K562 (cell line): ENCODE data around the gene CARD14. TPM values are rescaled to one million over a fixed set of nuclear protein-coding genes. Genes with fewer than 3 reads are reported as not detected.

Source experiments
- CEBPB ChIP-seq: fragments of 450-650 bp; IDR thresholded peaks from 2 replicates; pipeline ENCODE4 v1.6.1; 2016; ENCODE audit warnings: missing genetic modification characterization, missing compliant biosample characterization
- CHD1 ChIP-seq: fragments of 200-600 bp; sonication (generic); IDR thresholded peaks from one replicate; pipeline ENCODE4 v1.6.1; 2012; ENCODE audit warnings: mild to moderate bottlenecking, moderate library complexity, low read length, inconsistent platforms
- E2F1 ChIP-seq: sonication (generic); formaldehyde crosslinking; IDR thresholded peaks from 2 replicates; pipeline ENCODE4 v1.8.1; 2023; ENCODE audit warnings: mild to moderate bottlenecking, missing genetic modification reagents, moderate library complexity
- ETS1 ChIP-seq: conservative IDR thresholded peaks from 2 replicates; pipeline ENCODE4 v1.6.1; 2011; ENCODE audit warnings: low read depth, mild to moderate bottlenecking, low read length; ENCODE audit not compliant: control insufficient read depth
- GABPA ChIP-seq: fragments of 200-800 bp; sonication (Bioruptor generic); conservative IDR thresholded peaks from 2 replicates; pipeline ENCODE4 v1.6.1; 2016; ENCODE audit warnings: low read depth, missing genetic modification characterization, missing compliant biosample characterization
- HDAC1 ChIP-seq, 2 experiments: fragments of 450-650 bp; IDR thresholded peaks; 2 replicates each; pipeline ENCODE4 v1.6.1; 2016 to 2017; ENCODE audit warnings: inconsistent platforms in 1 of 2, mild to moderate bottlenecking in 1 of 2, moderate library complexity in 1 of 2
- HMGXB4 ChIP-seq: sonication (generic); formaldehyde crosslinking; IDR thresholded peaks from 2 replicates; pipeline ENCODE4 v1.8.1; 2023; ENCODE audit warnings: mild to moderate bottlenecking, missing genetic modification reagents
- HNRNPK ChIP-seq: fragments of 200-400 bp; formaldehyde crosslinking; IDR thresholded peaks from one replicate; pipeline ENCODE4 v1.6.1; 2018; ENCODE audit warnings: mild to moderate bottlenecking, low read depth, low read length; ENCODE audit not compliant: poor library complexity, severe bottlenecking
- NONO ChIP-seq, 2 experiments: fragments of 200-400 bp in 1 of 2; fragments of 450-650 bp in 1 of 2; formaldehyde crosslinking in 1 of 2; IDR thresholded peaks; 2 replicates each; pipeline ENCODE4 v1.6.1; 2017; ENCODE audit warnings: low read depth in 2 of 2, mild to moderate bottlenecking in 2 of 2, moderate library complexity in 2 of 2, low read length in 1 of 2
- NR4A1 ChIP-seq, 2 experiments: fragments of 250-450 bp in 1 of 2; fragments of 450-650 bp in 1 of 2; sonication (Bioruptor Pico) in 1 of 2; IDR thresholded peaks; 2 replicates each; pipeline versions ENCODE4 v1.4.0 to v1.6.1; 2016 to 2020; ENCODE audit warnings: mild to moderate bottlenecking in 2 of 2, missing compliant biosample characterization in 1 of 2, missing genetic modification characterization in 1 of 2, moderate library complexity in 1 of 2
- RBM14 ChIP-seq: fragments of 200-400 bp; formaldehyde crosslinking; IDR thresholded peaks from 2 replicates; pipeline ENCODE4 v1.6.1; 2018; ENCODE audit warnings: low read depth, mild to moderate bottlenecking, low read length, moderate library complexity, borderline replicate concordance; ENCODE audit not compliant: insufficient read depth
- STAT6 ChIP-seq: sonication (generic); formaldehyde crosslinking; IDR thresholded peaks from 2 replicates; pipeline ENCODE4 v1.8.1; 2023; ENCODE audit warnings: mild to moderate bottlenecking, missing genetic modification reagents
- SUPT5H ChIP-seq: fragments of 450-650 bp; IDR thresholded peaks from 2 replicates; pipeline ENCODE4 v1.6.1; 2016
- TBP ChIP-seq: optimal IDR thresholded peaks from 2 replicates; pipeline ENCODE3; 2011; ENCODE audit warnings: low read depth, low read length, improper control_type of control experiment
- TCF7 ChIP-seq: sonication (generic); IDR thresholded peaks from 2 replicates; pipeline ENCODE4 v1.6.1; 2016; ENCODE audit warnings: antibody characterized with exemption, borderline replicate concordance
- ZNF3 ChIP-seq: fragments of 250-450 bp; sonication (Bioruptor Pico); IDR thresholded peaks from 2 replicates; pipeline ENCODE4 v1.5.0; 2021; ENCODE audit warnings: mild to moderate bottlenecking, moderate library complexity
- ZNF444 ChIP-seq: fragments of 250-450 bp; sonication (Bioruptor Pico); IDR thresholded peaks from 2 replicates; pipeline ENCODE4 v1.4.0; 2020; ENCODE audit warnings: mild to moderate bottlenecking, moderate library complexity
- ZZZ3 ChIP-seq: fragments of 450-650 bp; IDR thresholded peaks from 2 replicates; pipeline ENCODE4 v1.6.1; 2016; ENCODE audit warnings: antibody characterized with exemption, mild to moderate bottlenecking, moderate library complexity
- polyA plus RNA-seq, 8 experiments: library from polyadenylated mRNA; depleted of rRNA in 4 of 8; stranded (reverse) in 5 of 8; unstranded in 3 of 8; fragments of >200 nt; fragmentation: Nextera tagmentation in 2 of 8; fragmentation: Illumina TruSeq in 1 of 8; extraction: Ambion mirVana in 2 of 8; extraction: Trizol in 1 of 8; gene quantifications; 2 replicates each; pipeline versions ENCODE4 v1.2.1 to v1.2.3, GENCODE V29; 2011 to 2014; ENCODE audit warnings: inconsistent platforms in 1 of 8, missing spikeins in 1 of 8
- total RNA-seq, 7 experiments: library from RNA; depleted of rRNA in 6 of 7; stranded (reverse); fragments of >200 nt in 6 of 7; fragmentation: Illumina TruSeq in 2 of 7; extraction: Trizol in 2 of 7; gene quantifications; 2 replicates each; pipeline versions ENCODE4 v1.2.1 to v1.2.3, GENCODE V29; 2011 to 2021; ENCODE audit warnings: low replicate concordance in 1 of 7

The CARD14 gene
- total and polyA plus RNA-seq, 9 of the 15 experiments (the other 6 are each of a cell fraction or from before 2014, with no cell fraction given): not detected

- peak; percentile 41; the same call in 1 of the 2 replicates for TF ChIP-seq ETS1
- 0 out of 2 replicates have a peak, but pooled peaks have one; percentile 37 for TF ChIP-seq GABPA (tag)
- TF ChIP-seq E2F1 (CRISPR knock-in tag): no peak
- 0 out of 2 replicates have a peak, but pooled peaks have one; percentile 20 for TF ChIP-seq NR4A1 (CRISPR knock-in tag; IDR thresholded peaks at IDR 0.05)
- no peak for TF ChIP-seq NR4A1 (tag; IDR thresholded peaks at IDR 0.05)
- TF ChIP-seq SUPT5H: no peak
- TF ChIP-seq NONO (IDR thresholded peaks at IDR 0.05; ENCODE audit: low read depth in 2 of 2, low read length in 1 of 2): peak; percentile 54 to 99; a peak in 2 of 4 replicates
- no peak for TF ChIP-seq ZZZ3
- peak; percentile 87; the same call in 1 of the 2 replicates for TF ChIP-seq HMGXB4 (CRISPR knock-in tag)
- no peak for TF ChIP-seq HNRNPK
- peak; percentile 65 for TF ChIP-seq CHD1
- TF ChIP-seq TCF7: 0 out of 2 replicates have a peak, but pooled peaks have one; percentile 38
- peak in 1 of 2 experiments; percentile 35; a peak in 1 of 4 replicates for TF ChIP-seq HDAC1 (IDR thresholded peaks at IDR 0.05)
- TF ChIP-seq STAT6: 0 out of 2 replicates have a peak, but pooled peaks have one; percentile 24
- no peak for TF ChIP-seq ZNF444 (CRISPR knock-in tag)
- no peak for TF ChIP-seq RBM14
- no peak for TF ChIP-seq CEBPB (tag)
- no peak for TF ChIP-seq ZNF3 (CRISPR knock-in tag)
- peak; percentile 24 for TF ChIP-seq TBP
Measured at GRCh38 chr17:80146121-80147034, 23.5 kb upstream of the CARD14 start (continued).
